Right cardiac atrium (tissue), 5 donors: ENCODE data around the gene NEGR1. TPM values are rescaled to one million over a fixed set of nuclear protein-coding genes. Genes with fewer than 3 reads are reported as not detected.
A peak's percentile ranks its signal among the peaks of the same experiment; 100 is the strongest.

ENCODE experiments used
- ATAC-seq, 2 donors: fragments of 200-7000 bp; cut with Tn5 transposase; one replicate each; pipeline versions ENCODE4 v1.8.0 to v1.9.1; 2020; ENCODE audit warnings: moderate library complexity in 2 of 2, mild to moderate bottlenecking in 1 of 2
- DNase-seq, 3 donors: peaks; one replicate each; pipeline ENCODE4 v3.0.0-alpha.2; 2020
- H3K27ac ChIP-seq: one replicate; pipeline ENCODE4 v1.5.1; 2013; ENCODE audit warnings: mild to moderate bottlenecking, low read length, control low read depth, moderate library complexity
- H3K27me3 ChIP-seq: one replicate; pipeline ENCODE4 v1.6.1; 2013; ENCODE audit not compliant: control insufficient read depth, insufficient read depth
- H3K4me1 ChIP-seq: one replicate; pipeline ENCODE4 v1.6.1; 2013; ENCODE audit warnings: low read length; ENCODE audit not compliant: control insufficient read depth, insufficient read depth
- H3K4me3 ChIP-seq: one replicate; pipeline ENCODE4 v1.5.1; 2013; ENCODE audit warnings: low read length, control low read depth
- H3K9me3 ChIP-seq: one replicate; pipeline ENCODE4 v1.6.1; 2013; ENCODE audit warnings: low read length; ENCODE audit not compliant: control insufficient read depth
- WGBS: extraction: QIAGEN DNeasy Blood & Tissue Kit; methylation state at CpG from one replicate; pipeline ENCODE4 v1.1.7; 2013; 5-methylcytosine and 5-hydroxymethylcytosine counted together
- intact Hi-C, 4 donors: fragments of 100-400 bp; cut with DNase I; formaldehyde crosslinking; loops; one replicate each; pipeline versions ENCODE4 v1.11.0 to v1.14.0; 2022 to 2023
- polyA plus RNA-seq: library from polyadenylated mRNA; stranded (reverse); fragments of 200-250 nt; gene quantifications from one replicate; pipeline ENCODE4 v1.2.3, GENCODE V29; 2013
- total RNA-seq, 4 donors: library from RNA; stranded (reverse); fragmentation: NEBNext Ultra II Directional; extraction: Animal tissue kit (Norgen Biotek cat#: 25700); gene quantifications; one replicate each; pipeline ENCODE4 v1.2.1, GENCODE V29; 2021
- donor health status: healthy with polysubstance abuse.
- donor health status: DM: no; HTN: yes; CAD: no.
- donor health status: DM: no; HTN: no; CAD: no.
- donor health status: DM: no; HTN: yes; CAD: no; lungs with severe emphysema.
- donor health status: DM: yes; HTN: yes; CAD: no.

NEGR1 gene
- total and polyA plus RNA-seq, 5 donors, result 9.1 to 26.1 (median 24.2) TPM

GRCh38 chr1:72230746-72231145 lies 51.6 kb downstream of the NEGR1 start:
- intact Hi-C loops, result no loop called here
- no peaks in the 10 kb centered on the region for H3K27me3 ChIP-seq
- ATAC-seq (no peak), DNase-seq (no peak)
- WGBS, result 75% methylated on average over 1 of the region's 1 CpG
- H3K4me1 ChIP-seq, result no peaks in the 10 kb centered on the region
- no peaks in the 10 kb centered on the region for H3K9me3 ChIP-seq
- no peak overlapping the region for H3K4me3 ChIP-seq
- H3K27ac ChIP-seq, result no peak overlapping the region

- intact Hi-C loops, result no loop called here
- no peak for DNase-seq
- ATAC-seq, result no peak
- Histone ChIP-seq H3K27ac (no peak overlapping the region), H3K4me1 (no peaks in the 10 kb centered on the region), H3K9me3 (no peaks in the 10 kb centered on the region), H3K4me3 (no peak overlapping the region), H3K27me3 (no peaks in the 10 kb centered on the region)
These were observed 52.4 kb downstream of the NEGR1 start for GRCh38 chr1:72229893-72230292.

DNA sequence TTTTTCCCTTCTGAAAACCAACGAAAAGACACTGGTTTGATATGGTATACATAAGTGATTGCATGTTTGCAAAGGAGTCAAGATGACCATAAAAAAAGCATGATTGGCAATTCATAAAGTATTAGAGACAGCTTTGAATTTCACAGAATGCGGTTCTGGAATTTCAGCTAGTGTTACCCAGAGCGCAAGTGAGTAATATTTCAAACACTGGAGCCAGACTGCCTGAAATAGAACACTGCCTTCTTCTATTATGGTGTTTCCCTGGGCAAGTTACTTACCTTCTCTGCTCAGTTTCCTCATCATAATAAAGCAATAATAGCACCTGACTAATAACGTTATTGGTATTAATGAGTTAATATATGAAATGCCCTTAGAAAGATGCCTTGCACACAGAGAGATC lies 54.7 kb downstream of the NEGR1 start:
- ATAC-seq (no peak), DNase-seq (no peak)
- intact Hi-C loops, result no loop called here
- H3K4me3 ChIP-seq, result no peak overlapping the region
- 83% methylated on average over 4 of the region's 4 CpGs for WGBS
- no peaks in the 10 kb centered on the region for H3K4me1 ChIP-seq
- H3K27me3 ChIP-seq, result no peaks in the 10 kb centered on the region
- no peaks in the 10 kb centered on the region for H3K9me3 ChIP-seq
- no peak overlapping the region for H3K27ac ChIP-seq

DNA sequence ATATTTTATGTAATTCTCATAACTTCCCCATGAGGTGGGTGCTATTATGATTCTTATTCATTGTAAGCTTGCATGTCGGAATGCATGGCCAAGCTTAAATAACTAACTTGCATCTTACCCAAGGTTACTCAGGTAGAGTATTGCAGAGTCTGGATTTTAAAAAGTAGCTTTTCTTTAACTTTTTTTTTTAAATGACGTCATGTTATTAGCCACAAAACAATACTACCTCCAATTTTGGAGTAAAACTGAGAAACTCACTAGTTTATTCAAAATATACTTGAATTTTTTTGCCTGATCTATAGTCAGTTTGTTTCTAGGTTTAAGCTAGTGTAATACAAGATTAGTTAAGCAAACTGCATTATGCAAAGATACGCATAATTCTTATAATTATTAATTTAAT lies 57.8 kb downstream of the NEGR1 start:
- no peak overlapping the region for H3K4me3 ChIP-seq
- no peaks in the 10 kb centered on the region for H3K4me1 ChIP-seq
- no peaks in the 10 kb centered on the region for H3K27me3 ChIP-seq
- DNase-seq, result no peak
- WGBS, result 92% methylated on average over 3 of the region's 3 CpGs
- no peak for ATAC-seq
- H3K27ac ChIP-seq, result no peak overlapping the region
- no peaks in the 10 kb centered on the region for H3K9me3 ChIP-seq
- intact Hi-C loops, result no loop called here

DNA sequence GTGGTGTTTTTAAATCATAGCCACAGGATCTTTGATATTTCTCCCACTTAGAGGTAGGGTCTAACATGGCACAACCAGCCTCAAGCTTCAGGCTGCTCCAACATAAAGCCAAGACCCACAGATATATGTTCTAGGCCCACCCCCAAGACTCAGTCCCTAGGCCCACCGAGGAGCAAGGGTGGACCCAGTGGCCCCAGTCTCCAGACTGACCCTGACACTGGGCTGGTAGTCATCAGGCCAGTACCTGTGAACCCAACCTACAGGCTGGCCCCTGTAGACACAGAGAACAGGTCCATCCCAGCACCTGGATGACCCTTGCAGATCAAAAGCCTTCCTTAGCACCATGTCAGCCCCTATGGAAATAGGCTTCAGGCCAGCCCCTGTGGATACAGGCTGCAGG lies 60.5 kb downstream of the NEGR1 start:
- Histone ChIP-seq H3K27me3 (no peaks in the 10 kb centered on the region), H3K27ac (no peak overlapping the region), H3K4me3 (no peak overlapping the region), H3K9me3 (no peaks in the 10 kb centered on the region), H3K4me1 (no peaks in the 10 kb centered on the region)
- DNase-seq (no peak), ATAC-seq (peak in 1 of 2 donors; percentile 22)
- intact Hi-C loops, result no loop called here
- 87% methylated on average over 1 of the region's 1 CpG for WGBS

GRCh38 chr1:72218141-72218739 lies 64.1 kb downstream of the NEGR1 start:
- Histone ChIP-seq H3K4me1 (no peaks in the 10 kb centered on the region), H3K9me3 (no peaks in the 10 kb centered on the region), H3K27me3 (no peaks in the 10 kb centered on the region), H3K27ac (no peak overlapping the region), H3K4me3 (no peak overlapping the region)
- 87% methylated on average over 5 of the region's 5 CpGs for WGBS
- no peak for DNase-seq
- no peak for ATAC-seq
- intact Hi-C loops, result no loop called here

DNA sequence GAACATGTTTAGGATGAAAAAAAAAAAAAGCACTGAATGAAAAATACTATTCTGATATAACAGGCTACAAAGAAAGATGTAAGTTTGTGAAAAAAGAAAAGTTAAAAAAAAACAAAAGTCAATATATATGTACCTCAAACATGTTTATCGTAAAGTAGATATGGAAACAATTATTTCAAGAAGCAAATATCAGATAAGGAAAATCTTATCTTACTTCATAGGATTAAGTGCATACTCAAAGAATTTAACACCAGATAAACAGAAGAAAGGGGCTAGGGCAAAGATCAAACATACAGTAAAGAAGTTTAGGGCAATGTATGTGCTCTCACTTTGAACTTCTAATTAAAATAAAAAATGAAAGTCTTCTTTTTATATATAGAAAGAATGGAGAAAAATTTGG lies 75.3 kb downstream of the NEGR1 start:
- WGBS, result 56% methylated on average over 1 of the region's 1 CpG
- H3K27me3 ChIP-seq, result no peaks in the 10 kb centered on the region
- H3K27ac ChIP-seq, result no peak overlapping the region
- ATAC-seq (no peak), DNase-seq (no peak)
- H3K9me3 ChIP-seq, result no peaks in the 10 kb centered on the region
- intact Hi-C loops, result no loop called here
- H3K4me1 ChIP-seq, result no peaks in the 10 kb centered on the region
- no peak overlapping the region for H3K4me3 ChIP-seq

GRCh38 chr1:72202761-72203160 lies 79.6 kb downstream of the NEGR1 start:
- Histone ChIP-seq H3K27me3 (no peaks in the 10 kb centered on the region), H3K9me3 (no peaks in the 10 kb centered on the region), H3K4me3 (no peak overlapping the region), H3K4me1 (no peaks in the 10 kb centered on the region), H3K27ac (no peak overlapping the region)
- no peak for DNase-seq
- 66% methylated on average over 2 of the region's 2 CpGs for WGBS
- no peak for ATAC-seq
- intact Hi-C loops, result no loop called here

- Histone ChIP-seq H3K4me1 (no peaks in the 10 kb centered on the region), H3K27ac (no peak overlapping the region), H3K4me3 (no peak overlapping the region), H3K27me3 (no peaks in the 10 kb centered on the region), H3K9me3 (no peaks in the 10 kb centered on the region)
- ATAC-seq (no peak), DNase-seq (no peak)
- WGBS, result 71% methylated on average over 3 of the region's 3 CpGs
- intact Hi-C loops, result no loop called here
These were observed 84.6 kb downstream of the NEGR1 start for GRCh38 chr1:72197786-72198185.

DNA sequence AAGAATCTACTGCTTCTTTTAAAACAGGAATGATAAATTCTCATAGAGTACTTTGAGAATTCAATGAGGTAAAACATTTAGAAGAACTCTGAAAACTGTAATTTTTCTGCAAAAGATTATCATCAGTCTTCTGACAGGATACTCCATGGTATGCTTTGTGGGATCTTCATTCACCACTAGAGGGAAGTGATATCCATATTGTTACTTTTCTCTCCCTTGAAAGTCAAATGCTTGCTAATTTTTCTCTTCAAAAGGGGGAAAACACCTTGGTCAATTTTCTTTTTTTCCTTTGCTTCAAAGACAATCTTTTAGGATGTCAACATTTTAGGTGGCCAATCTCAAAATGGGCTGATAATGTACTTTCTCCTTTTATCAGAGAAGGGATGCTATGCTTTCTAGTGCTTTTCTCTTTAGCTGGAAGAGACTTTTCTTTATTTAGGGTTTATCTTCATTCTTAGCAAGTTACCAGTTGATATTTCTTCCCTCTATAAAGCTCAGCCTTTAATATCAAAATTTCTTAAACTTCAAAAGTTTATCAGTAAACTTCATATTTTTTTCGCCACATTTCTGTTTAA lies 95.5 kb downstream of the NEGR1 start:
- no peaks in the 10 kb centered on the region for H3K27me3 ChIP-seq
- no peak overlapping the region for H3K4me3 ChIP-seq
- H3K4me1 ChIP-seq, result no peaks in the 10 kb centered on the region
- intact Hi-C loops, result no loop called here
- DNase-seq, result no peak
- 83% methylated on average over 1 of the region's 1 CpG for WGBS
- ATAC-seq, result no peak
- no peaks in the 10 kb centered on the region for H3K9me3 ChIP-seq
- no peak overlapping the region for H3K27ac ChIP-seq

GRCh38 chr1:72184099-72184701 lies 98.1 kb downstream of the NEGR1 start:
- Histone ChIP-seq H3K27ac (no peak overlapping the region), H3K27me3 (no peaks in the 10 kb centered on the region), H3K9me3 (no peaks in the 10 kb centered on the region), H3K4me3 (no peak overlapping the region), H3K4me1 (no peaks in the 10 kb centered on the region)
- WGBS, result 48% methylated on average over 3 of the region's 3 CpGs
- intact Hi-C loops, result no loop called here
- DNase-seq, result no peak
- ATAC-seq, result peak in 1 of 2 donors; percentile 62

DNA sequence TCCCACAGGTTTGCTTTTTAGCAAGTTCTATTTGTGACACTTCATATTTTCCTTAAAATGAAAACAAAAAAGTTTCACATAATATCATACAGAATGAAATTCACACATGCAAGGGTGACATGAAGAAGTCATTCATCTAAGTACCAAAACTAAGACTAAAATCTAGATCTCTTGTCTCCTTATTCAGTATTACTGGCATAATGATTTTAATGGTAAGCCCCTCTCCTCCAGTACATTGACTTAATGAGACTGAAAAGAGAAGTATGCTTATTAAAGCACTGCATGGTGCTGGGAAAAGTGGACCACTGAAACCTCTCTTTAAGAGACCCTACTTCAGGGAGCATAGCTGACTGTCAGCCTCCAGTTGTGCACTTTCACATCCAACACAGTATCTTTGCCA lies 99.5 kb downstream of the NEGR1 start:
- Histone ChIP-seq H3K27me3 (no peaks in the 10 kb centered on the region), H3K4me3 (no peak overlapping the region), H3K27ac (no peak overlapping the region), H3K9me3 (no peaks in the 10 kb centered on the region), H3K4me1 (no peaks in the 10 kb centered on the region)
- ATAC-seq (no peak), DNase-seq (no peak)
- intact Hi-C loops, result no loop called here
